Hematopoietic multipotent progenitor cell treated with erythropoietin and hydrocortisone succinate and interleukin-3 and kit ligand, for 6 days (in vitro differentiated cells): ENCODE data around the gene CHFR.
"Not testable (repeated sequence)": the region's sequence is repeated elsewhere in the genome, so short reads cannot be mapped to it uniquely, and the experiment has no call there.

ENCODE experiments used
- DNase-seq: peaks from one replicate; pipeline ENCODE4 v3.0.0-alpha.2; 2015

CHFR gene, protein sequence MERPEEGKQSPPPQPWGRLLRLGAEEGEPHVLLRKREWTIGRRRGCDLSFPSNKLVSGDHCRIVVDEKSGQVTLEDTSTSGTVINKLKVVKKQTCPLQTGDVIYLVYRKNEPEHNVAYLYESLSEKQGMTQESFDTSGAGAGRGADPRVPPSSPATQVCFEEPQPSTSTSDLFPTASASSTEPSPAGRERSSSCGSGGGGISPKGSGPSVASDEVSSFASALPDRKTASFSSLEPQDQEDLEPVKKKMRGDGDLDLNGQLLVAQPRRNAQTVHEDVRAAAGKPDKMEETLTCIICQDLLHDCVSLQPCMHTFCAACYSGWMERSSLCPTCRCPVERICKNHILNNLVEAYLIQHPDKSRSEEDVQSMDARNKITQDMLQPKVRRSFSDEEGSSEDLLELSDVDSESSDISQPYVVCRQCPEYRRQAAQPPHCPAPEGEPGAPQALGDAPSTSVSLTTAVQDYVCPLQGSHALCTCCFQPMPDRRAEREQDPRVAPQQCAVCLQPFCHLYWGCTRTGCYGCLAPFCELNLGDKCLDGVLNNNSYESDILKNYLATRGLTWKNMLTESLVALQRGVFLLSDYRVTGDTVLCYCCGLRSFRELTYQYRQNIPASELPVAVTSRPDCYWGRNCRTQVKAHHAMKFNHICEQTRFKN

DNA sequence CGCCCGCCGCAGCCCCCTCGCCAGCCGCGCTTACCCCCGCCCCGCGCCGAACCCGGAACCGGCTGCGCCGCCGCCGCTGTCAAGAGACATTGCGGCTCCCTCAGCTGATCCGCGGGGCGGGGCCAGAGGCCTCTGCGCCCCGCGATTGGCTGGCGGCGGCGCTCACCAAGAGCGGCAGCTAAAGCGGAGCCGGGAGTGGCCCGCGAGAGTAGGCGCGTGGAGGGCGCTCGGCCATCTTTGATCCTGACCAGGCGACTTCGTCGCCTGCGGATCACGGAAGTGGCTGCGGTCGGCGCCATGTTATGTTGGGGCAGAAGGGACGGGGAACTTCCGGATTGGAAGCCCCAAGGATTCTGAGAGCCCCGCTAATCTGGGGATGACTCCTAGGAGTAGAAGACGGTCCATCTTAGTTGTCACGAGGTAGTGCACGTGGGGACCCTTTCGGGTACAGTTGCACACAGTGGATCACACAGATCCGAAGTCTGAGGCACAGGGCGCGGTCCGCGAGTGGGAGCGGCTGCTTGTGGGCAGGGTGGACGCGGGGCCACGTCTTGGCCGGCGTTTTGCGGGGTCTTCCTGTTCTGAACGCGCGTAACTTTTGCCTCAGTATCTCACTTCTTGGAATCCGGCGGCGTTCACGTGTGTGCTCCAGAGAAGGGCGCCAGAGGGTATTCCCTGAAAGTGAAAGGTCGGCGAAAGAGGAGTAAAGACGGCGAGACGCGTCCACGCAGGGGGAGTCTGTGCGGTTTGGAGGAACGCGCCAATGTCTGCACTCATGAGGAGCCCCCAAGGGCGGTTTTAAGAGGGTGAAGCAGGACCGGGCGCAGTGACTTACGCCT is at the start of gene CHFR:
Gene CHFR (minus strand): TSS at position 93 of the 839 bp plus-strand sequence. CDS start 277 bp downstream, outside the sequence.
- peak; percentile 98 for DNase-seq

DNA sequence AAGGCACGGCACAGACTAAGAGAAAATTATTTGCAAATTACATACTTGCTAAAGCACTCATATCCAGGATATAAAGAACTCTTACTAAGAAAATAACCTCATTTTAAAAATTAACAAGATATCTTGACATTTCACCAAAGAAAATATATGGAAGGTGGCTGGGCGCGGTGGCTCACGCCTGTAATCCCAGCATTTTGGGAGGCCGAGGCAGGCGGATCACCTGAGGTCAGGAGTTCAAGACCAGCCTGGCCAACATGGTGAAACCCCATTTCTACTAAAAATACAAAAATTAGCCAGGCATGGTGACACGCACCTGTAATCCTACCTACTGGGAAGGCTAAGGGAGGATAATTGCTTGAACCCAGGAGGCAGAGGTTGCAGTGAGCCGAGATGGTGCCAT is 49.5 kb upstream of the CHFR start:
- DNase-seq, result not testable (repeated sequence)

DNA sequence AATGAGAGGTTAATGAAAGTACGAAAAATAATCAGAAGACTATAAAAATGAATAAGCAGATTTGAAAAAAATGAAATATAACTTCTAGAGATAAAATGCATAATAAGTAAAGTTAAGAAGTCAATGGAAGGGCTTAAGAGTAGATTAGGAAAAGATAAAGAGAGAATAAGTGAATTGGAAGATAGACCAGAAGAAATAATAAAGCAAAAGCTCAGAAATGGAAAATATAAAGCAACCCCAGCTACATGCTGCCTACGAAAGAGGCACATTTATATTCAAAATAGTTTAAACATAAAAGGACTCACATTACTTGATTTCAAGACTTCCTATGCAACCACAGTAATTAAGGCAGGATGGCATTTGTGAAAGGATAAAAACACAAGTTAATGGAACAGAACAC is 48.8 kb upstream of the CHFR start:
- DNase-seq, result no peak

DNA sequence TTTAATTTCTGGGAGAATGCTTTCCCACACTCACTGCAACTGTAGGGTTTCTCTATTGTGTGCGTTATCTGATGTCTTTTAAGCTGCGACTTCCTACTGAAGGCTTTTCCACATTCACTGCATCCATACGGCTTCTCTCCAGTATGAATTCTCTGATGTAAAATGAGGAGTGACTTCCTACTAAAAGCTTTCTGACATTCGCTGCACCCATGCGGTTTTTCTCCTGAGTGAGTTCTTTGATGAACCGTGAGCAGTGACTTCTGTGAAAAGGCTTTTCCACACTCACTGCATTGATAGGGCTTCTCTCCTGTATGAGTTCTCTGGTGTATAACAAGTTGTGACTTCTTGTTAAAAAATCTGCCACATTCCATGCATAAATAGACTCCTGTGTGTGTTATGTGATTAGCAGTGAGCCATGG is 39.0 kb upstream of the CHFR start:
- DNase-seq, result no peak

DNA sequence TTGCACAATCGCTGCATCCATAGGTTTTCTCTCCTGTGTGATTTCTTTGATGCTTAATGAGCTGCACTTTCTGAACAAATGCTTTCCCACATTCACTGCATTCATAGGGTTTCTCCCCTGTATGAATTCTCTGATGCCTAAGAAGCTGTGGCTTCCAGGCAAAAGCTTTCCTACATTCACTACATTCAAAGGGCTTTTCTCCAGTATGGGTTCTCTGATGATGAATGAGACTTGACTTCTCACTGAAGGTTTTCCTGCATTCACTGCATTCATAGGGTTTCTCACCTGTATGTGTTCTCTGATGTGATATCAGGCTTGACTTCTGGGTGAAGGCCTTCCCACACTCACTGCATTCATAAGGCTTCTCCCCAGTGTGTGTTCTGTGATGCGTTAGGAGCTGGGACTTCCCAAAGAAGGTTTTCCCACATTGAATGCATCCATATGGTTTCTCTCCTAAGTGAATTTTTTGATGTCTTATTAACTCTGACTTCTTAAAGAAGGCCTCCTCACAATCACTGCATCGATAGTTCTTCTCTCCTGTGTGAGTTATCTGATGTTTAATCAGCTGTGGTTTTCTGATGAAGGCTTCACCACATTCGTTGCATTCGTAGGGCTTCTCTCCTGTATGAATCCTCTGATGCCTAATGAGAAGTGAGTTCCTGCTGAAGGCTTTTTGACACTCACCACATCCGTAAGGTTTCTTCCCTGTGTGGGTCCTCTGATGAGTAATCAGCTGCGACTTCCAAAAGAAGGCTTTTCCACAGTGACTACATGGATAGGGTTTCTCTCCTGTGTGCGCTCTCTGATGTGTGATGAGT is 38.4 kb upstream of the CHFR start:
- peak; percentile 18 for DNase-seq

DNA sequence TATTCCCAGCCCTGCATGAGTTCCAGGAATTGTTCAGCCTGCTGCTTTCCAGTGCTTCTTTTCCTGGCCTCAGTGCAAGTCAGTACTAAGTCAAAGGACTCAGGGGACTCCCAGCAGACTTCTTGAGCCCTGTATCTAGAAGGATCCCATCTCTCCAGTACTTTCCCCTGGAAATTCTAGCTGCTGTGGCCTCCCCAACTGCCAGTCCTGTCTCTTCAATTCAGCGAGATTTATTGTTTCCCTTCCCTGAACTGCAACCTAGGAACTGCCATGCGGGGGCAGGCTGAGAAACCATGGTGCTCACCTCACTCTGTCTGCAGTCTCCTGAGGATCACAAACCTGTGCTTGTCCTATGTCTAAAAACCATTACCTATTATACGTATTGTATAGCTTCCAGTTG is 37.0 kb upstream of the CHFR start:
- no peak for DNase-seq

DNA sequence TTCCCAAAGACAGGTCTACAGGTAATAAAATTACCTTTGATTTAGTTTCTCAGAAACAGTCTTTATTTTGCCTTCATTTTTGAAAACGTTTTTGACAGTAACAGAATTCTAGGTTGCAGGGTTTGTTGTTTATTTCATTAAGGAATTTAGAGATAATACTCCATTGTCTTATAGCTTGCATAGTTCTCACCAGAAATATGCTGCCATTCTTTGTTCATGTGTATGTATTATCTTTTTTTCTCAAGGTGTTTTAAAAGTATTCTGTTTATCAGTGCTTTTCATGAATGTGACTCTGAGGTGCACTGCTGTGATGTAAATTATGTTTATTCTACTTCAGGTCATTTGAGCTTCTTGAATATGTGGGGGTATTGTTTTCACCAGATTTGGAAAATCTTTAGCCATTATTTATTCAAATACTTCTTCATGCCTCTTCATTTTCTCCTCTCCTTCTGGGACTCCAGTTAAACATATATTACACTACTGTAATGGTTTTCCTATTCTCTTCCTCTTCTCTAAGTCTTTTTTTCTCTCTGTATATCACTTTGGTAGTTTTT is 36.0 kb upstream of the CHFR start:
- no peak for DNase-seq

DNA sequence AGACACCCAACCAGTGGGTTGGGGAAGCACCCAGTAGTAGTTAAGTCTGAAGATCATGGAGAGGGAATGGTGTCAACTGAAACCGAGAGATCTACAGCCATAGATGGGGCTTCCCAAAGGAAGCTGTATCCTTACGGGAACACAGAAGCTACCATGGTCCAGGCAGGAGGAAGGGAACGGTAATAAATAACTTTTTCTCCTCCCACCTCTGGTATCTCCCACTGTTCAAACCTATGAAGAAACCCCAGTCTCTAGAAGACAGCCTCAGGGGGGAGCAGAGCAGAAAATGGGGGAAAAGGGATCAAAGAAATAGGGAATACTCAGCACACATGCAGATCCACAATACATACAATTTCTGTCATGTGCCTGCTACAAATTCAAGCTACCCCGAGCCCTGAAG is 35.3 kb upstream of the CHFR start:
- DNase-seq, result no peak

DNA sequence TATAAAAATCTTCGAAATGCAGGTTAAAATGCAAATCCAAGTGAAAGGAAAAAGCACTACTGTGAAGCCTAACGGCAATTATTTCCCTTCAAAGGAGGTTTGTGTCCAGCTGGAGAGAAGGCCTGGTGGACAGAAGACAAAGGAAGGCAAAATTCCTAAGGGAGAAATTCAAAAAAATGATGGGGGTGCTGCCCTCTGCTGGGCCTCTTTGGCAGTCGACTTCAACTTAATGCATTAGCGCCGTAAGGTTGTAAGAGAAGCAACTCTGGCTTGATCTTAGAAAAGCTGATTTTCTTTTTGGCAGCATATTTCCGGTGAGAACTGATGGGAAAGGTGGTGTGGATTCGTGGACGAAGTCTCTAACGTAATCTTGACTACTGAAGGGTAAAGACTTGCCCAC is 34.3 kb upstream of the CHFR start:
- no peak for DNase-seq

DNA sequence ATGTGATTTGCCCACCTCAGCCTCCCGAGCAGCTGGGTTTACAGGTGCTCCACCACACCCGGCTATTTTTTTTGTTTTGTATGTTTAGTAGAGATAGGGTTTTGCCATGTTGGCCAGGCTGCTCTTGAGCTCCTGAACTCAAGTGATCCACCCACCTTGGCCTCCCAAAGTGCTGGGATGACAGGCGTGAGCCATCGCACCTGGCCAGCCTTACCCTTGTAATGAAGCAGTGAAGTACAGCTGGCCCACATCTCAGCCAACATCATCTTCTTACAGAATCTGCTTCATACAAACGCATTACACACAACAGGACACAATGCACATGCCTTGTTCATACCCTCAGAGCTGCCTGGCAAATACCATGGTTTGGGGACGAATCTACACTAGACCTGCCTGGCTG is 31.3 kb upstream of the CHFR start:
- no peak for DNase-seq

DNA sequence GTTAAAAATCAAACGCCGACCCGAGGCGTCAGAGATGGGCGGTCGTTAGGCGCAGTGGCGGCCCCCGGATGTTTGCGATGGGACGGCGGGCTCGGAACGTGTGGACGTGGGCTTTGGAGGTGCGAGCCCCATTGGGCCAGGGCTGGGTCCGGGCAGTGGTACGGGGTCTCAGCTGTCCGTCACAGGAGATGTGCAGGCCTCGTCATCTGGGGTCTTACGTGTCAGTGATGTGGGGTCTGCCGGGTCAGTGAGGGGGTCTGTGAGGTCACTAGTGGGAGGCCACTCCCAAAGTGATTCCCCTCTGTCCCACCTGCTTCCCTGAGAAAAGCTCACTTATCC is 21.6 kb upstream of the CHFR start:
- DNase-seq, result no peak

DNA sequence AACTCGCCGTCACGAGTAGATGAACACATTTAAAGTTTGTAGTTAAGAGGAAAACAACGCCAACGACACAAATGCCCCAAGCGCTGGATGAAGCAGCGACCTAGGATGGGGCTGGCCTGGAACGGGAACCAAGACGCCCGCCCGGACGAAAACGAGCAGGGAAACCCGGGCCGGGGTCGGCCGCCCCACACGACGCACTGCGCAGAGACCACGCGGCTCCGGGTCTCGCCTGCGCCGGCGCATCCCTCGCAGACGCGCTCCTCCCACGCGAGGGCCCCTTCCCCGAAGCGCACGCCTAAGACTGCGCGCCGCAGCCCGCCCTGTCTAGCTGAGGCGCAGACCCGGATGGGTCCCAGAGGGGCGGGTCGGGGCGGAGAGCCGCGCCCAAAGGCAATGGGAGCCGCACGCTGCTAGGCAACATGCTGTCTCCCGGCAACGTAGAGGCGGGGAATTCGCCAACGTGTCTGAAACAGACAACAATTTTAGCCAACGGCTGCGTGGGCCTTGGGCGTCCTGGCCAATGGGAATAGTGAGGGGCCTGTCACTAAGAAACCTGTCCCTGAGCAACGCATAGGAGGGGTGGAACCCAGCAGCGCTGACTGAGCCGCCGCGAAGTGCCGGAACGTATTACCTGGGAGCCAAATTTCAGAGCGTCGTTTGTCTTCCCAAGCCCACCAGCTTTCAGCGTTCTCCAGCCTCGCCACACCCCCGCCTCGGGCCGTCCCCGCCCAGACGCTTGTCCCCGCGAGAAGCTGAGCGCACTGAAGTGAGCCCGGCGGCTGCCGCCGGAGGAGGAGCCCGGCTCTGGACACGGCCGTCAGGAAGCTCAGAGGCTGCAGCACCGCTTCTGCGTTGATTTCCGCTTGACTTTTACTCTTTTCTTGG is 21.0 kb upstream of the CHFR start:
- DNase-seq, result peak; percentile 96

DNA sequence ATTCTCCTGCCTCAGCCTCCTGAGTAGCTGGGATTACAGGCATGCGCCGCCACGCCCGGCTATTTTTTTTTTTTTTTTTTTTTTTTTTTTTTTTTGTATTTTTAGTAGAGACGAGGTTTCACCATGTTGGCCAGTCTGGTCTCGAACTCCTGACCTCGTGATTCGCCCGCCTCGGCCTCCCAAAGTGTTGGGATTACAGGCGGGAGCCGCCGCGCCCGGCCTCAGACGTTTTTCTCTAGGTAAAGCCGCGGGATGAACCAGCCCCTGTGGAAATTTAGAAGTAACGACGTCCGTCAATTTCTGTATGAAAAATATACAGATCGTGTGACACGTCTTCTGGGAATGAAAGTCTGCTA is 20.4 kb upstream of the CHFR start:
- DNase-seq, result not testable (repeated sequence)

DNA sequence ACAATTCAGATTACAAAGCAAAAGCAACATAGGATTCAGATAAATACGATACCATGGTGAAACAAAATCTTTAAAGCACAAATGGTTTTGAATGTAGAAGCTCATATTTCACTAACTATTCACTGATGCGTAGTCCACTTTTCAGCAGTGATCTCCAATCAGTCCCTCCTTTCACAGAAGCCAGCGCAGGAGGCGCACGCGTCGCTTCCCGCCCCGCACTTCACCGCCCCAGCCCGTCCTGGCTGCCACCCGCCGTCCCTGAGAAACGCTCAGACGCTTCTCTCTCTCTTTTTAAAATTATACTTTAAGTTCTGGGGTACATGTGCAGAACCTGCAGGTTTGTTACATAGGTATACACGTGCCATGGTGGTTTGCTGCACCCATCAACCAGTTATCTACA is 19.8 kb upstream of the CHFR start:
- no peak for DNase-seq

DNA sequence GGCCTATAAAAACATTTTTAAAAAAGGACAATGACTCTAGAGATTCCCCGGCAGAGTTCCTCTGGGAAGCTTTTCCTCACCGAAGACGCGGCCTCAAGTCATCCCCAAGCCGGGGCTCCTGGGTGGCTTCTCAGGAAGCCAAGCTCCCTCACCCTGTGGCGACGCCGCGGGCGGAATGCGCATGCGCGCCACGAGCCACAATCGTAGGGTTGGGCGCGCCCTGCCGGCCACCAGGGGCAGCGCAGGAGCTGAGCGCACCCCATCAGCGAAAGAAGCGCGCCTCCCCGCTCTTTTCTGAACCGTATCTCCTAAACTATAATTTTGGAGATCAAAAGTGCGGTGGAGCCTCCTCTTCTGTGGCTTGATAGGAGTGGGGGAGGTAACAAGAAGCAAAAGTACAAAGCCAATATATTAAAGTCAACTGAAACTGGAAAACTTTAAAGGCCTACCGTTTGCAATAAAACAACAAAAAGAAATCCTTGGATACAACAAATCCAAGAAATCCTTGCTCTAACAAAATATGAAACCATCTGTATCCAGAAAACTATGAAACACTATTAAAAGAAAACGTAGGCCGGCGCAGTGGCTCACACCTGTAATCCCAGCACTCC is 17.4 kb upstream of the CHFR start:
- DNase-seq, result peak; percentile 78

DNA sequence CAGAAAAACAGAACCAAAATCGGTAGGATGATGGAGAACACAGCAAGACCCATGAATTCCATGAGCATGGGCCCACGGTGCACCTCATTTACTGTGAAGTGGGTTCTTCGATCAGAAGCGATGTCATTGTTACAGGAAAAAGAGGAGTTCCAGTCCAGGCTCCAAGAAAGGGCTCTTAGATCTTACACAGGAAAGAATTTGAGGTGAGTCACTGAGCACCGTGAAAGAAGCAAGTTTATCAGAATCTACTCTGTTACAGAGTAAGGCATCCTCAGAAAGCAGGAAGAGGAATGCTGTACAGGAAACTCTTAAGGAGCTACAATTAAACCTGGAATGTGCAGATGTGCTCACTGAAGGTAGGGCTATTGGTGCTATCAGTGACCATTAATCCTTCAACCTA is 11.6 kb upstream of the CHFR start:
- DNase-seq, result no peak

DNA sequence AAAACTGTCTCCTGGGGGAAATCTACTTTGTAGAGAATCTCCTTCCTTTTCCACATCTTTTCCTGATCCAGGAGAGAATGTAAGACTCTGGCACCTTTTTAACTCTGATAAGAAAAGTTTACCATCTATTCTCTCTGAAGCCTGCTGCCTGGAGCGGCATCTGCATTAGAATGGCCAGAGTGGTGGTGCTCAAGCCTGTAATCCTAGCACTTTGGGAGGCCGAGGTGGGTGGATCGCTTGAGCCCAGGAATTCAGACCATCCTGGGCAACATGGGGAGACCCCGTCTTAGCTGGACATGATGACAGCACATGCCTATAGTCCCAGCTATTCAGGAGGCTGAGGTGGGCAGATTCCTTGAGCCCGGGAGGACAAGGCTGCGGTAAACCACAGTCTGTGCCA is 1.4 kb upstream of the CHFR start:
- no peak for DNase-seq

DNA sequence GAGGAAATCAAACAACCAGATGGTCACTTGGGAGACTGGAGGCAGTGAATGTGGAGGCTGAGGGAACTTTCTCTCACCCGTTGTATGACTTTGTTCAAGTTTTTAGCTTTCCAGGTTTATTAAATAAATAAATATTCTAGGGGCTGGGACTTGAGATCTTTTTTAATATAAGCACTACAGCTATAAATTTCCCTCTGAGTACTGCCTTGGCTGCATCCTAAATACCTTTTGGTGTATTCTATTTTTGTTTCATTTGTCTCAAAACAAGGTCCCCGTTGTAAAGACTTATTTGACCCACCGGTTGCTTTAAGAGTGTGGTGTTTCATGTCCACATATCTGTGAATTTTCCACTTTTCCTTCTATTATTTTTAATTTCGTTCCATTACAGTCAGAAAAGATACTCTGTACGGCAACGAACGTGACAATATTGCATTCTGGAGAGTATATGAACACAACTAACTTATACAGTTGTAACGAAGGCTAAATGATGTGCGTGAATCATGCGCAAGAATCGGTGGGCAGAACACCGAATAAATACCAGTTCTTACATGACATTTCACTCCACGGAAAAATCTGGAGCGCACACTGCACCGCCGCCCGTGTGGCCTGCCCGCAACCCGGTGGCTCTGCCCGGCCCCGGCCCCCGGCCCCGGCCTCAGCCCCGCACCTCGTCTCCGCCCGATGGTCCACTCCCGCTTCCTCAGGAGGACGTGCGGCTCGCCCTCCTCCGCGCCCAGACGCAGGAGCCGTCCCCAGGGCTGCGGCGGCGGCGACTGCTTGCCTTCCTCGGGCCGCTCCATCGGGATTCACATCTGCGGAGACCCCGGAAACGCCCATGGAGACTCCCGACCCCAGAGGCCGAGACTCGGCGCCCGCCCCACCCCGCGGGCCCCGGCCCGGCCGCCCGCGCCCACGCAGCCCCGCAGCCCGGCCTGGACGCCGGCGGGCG is 602 bp downstream of the CHFR start:
- peak; percentile 40 for DNase-seq

DNA sequence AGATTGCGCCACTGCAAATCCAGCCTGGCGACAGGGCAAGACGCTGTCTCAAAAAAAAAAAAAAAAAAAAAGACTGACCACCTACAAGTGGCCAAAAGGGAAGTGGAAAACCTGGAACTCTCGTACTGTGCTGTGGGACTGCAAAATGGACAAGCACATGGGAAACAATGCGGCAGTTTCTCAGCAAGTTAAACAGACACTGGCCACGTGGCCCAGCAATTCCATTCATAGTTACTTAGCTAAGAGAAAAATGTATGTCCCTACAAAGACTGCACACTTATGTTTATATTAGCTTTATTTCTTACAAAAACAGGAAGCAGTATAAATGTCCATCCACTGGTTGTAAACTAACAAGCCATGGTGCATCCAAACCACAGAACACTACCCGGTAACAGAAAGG is 5.6 kb downstream of the CHFR start:
- DNase-seq, result no peak

DNA sequence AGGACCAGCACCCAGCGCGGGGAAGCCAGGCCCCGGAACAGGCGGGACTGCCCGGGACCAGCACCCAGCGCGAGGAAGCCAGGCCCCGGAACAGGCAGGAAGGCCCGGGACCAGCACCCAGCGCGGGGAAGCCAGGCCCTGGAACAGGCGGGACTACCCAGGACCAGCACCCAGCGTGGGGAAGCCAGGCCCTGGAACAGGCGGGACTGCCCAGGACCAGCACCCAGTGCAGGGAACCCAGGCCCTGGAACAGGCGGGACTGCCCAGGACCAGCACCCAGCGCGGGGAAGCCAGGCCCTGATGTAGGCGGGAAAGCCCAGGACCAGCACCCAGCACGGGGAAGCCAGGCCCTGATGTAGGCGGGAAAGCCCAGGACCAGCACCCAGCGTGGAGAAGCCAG is 12.8 kb downstream of the CHFR start:
- DNase-seq, result not testable (repeated sequence)
